ENCODE results near the gene ZHX3.
A peak's percentile ranks its signal among the peaks of the same experiment; 100 is the strongest.

ZHX3 gene

GRCh38 chr20:41364967-41365765 lies 47.6 kb upstream of the ZHX3 start:
- in situ Hi-C loops (cut with HindIII; ENCODE audit: low pct_ligation_motif_present, low sequenced_read_pairs): no loop called here
- Histone ChIP-seq H3K27ac (no peak overlapping the region), H3K27me3 (replicated peaks) (peaks cover 33% of the 10 kb centered on the region), H3K36me3 (replicated peaks) (no peaks in the 10 kb centered on the region), H3K4me3 (ENCODE audit: low read depth, low read length) (no peak overlapping the region)
- no peak for TF ChIP-seq CTCF (IDR thresholded peaks at IDR 0.05; ENCODE audit: low read depth, low read length, missing control alignments)
- no peak for DNase-seq

- H3K27me3 ChIP-seq (replicated peaks): peaks cover 33% of the 10 kb centered on the region
Measured at GRCh38 chr20:41364236-41364855, 46.8 kb upstream of the ZHX3 start.

GRCh38 chr20:41363601-41364000 lies 46.1 kb upstream of the ZHX3 start:
- no peak overlapping the region for H3K27ac ChIP-seq
- H3K4me3 ChIP-seq (ENCODE audit: low read depth, low read length): no peak overlapping the region
- H3K27me3 ChIP-seq (replicated peaks): peaks cover 33% of the 10 kb centered on the region
- no peaks in the 10 kb centered on the region for H3K36me3 ChIP-seq (replicated peaks)
- no peak for DNase-seq
- in situ Hi-C loops (cut with HindIII; ENCODE audit: low pct_ligation_motif_present, low sequenced_read_pairs): no loop called here
- no peak for TF ChIP-seq CTCF (IDR thresholded peaks at IDR 0.05; ENCODE audit: low read depth, low read length, missing control alignments)

More at GRCh38 chr20:41364236-41364855, 46.8 kb upstream of the ZHX3 start:
- in situ Hi-C loops (cut with HindIII; ENCODE audit: low pct_ligation_motif_present, low sequenced_read_pairs): no loop called here
- no peak overlapping the region for H3K27ac ChIP-seq
- H3K4me3 ChIP-seq (ENCODE audit: low read depth, low read length): no peak overlapping the region
- H3K36me3 ChIP-seq (replicated peaks): no peaks in the 10 kb centered on the region
- DNase-seq: no peak
- TF ChIP-seq CTCF (IDR thresholded peaks at IDR 0.05; ENCODE audit: low read depth, low read length, missing control alignments): peak; percentile 22

GRCh38 chr20:41362748-41363140 lies 45.2 kb upstream of the ZHX3 start:
- Histone ChIP-seq H3K36me3 (replicated peaks) (no peaks in the 10 kb centered on the region), H3K27me3 (replicated peaks) (peaks cover 30% of the 10 kb centered on the region), H3K4me3 (ENCODE audit: low read depth, low read length) (no peak overlapping the region), H3K27ac (no peak overlapping the region)
- no peak for DNase-seq
- TF ChIP-seq CTCF (IDR thresholded peaks at IDR 0.05; ENCODE audit: low read depth, low read length, missing control alignments): no peak
- in situ Hi-C loops (cut with HindIII; ENCODE audit: low pct_ligation_motif_present, low sequenced_read_pairs): no loop called here

- H3K27ac ChIP-seq: no peak overlapping the region
- TF ChIP-seq CTCF (IDR thresholded peaks at IDR 0.05; ENCODE audit: low read depth, low read length, missing control alignments): no peak
- no peak overlapping the region for H3K4me3 ChIP-seq (ENCODE audit: low read depth, low read length)
- no peak for DNase-seq
- H3K27me3 ChIP-seq (replicated peaks): peaks cover 23% of the 10 kb centered on the region
- H3K36me3 ChIP-seq (replicated peaks): no peaks in the 10 kb centered on the region
- in situ Hi-C loops (cut with HindIII; ENCODE audit: low pct_ligation_motif_present, low sequenced_read_pairs): no loop called here
Measured at GRCh38 chr20:41361757-41362747, 44.5 kb upstream of the ZHX3 start.

All from brain microvascular endothelial cell (primary cell).